ENCODE results near the gene EXOC3.

The EXOC3 gene

DNA sequence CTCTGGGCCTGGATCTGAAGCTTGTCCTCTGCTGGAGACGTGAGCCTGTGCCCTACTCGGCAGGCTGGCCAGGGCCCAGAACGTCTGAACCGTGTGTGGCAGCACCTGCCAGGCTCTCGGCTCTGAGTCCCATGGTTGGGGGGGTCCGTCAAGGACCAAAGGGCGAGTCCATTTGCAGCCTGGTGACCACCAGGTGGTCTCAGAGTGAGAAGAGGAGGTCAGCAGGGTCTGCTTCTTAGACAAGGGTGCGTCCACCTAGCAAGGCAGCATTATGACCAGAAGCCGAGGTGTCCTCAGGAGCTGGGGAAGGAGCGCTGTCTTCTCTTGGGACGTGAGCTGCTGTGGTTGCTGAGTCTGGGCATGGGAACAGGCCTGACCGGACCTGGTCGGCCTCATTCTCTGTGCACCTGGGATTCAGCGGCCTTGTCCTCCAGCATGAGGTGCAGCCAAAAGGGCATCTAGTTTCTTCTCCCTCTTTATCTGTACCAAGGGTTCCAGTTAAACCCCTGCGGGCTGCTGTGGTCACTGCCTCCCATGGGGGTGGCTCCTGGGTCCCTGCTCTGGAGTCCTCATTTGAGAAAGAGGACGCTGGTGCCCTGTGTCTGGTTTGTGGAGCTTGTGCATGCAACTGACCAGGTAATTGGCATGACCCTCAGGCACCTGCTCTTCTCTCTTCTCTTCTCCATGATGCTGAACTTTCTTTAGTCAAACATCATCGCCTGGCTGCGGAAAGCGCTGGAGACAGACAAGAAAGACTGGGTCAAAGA is 14.4 kb downstream of the EXOC3 start:
- DNase-seq (ENCODE audit: low read depth in 2 of 2): no peak

DNA sequence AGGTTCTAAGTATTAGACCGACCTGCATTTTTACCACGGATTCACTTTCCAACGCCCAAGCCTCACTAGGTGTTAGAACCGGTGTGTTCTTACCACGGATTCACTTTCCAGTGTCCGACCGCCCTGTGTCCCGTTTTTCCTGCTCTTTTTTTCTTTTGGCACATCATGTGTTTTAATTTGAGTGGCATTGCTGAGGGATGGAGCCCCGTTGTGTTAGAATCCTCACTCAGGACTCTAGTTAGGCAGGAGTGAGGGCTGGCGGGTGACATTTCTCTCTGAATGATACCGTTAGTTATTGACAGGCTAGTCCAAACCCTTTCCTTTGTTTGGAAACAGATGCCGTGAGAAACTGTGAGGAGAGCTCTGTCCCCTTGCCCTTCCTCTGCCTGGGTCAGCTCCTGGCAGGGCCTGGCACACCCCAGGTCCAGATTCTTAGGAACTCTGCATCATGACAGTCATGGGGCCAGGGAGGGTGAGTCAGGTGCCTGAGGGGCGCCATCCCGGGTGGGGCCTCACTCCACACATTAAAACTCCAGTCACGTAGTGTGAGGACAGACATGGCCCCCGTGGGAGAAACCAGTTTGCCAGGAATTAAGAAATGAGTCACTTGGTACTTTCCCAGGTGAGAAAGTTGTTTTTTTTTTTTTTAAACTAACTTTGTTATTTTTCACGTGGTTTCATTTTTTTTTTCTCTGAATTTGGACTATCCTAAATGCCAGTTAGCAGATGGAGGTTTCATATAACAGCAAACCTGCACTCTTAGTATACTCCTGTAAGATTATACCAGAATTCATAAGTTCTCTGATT is 15.8 kb downstream of the EXOC3 start:
- DNase-seq (ENCODE audit: low read depth in 2 of 2): peak; percentile 49 to 70

DNA sequence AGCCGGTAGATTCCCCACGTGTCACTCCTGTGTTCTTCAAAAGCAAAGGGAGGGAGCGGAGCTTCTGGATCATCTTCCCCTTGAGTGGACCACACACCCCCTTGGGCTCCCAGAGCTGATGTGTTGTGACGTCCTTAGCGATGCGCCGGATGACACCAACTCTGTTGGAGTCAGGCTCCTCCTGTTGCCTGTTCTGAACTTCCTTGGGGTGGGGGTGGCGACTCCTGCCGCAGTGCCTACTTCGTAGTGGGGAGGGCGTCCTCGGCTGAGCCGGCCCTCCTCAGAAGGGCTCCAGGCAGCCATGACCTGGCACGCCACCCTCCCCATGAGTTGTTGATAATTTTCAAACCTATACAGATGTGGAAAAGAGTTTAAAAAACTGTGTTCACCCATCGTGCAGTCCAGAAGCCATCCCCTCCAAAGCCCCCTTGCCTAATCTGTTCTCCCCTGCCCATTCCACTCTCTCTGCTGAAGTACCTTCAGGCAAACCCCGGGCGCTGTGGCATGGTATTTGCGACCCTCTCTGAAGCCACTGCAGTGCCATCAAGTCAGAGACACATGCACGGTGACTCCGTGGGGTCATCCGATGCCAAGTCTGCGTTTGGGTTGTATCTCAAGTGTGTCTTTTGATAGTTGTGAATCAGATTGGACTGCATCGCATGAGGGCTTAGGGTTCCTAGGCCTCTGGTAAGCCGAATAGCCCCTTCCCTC is 16.7 kb downstream of the EXOC3 start:
- DNase-seq (ENCODE audit: low read depth in 2 of 2): no peak

DNA sequence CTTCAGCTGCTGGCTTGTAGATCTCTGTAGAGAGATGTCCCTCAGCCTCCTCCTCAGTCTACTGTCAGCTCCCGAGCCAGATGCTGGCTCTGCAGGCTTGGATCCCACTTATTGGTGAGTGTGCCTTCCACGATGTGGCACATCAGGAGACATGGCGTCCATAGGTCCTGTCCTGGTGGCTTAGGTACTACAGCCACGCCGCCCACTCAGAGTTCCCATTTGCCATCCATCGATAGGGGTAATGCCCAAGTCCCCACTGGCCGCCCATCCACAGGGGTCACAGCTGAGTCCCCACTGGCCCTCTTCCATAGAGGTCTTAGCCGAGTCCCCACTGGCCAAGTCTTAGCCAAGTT is 17.3 kb downstream of the EXOC3 start:
- no peak for DNase-seq (ENCODE audit: low read depth in 2 of 2)

DNA sequence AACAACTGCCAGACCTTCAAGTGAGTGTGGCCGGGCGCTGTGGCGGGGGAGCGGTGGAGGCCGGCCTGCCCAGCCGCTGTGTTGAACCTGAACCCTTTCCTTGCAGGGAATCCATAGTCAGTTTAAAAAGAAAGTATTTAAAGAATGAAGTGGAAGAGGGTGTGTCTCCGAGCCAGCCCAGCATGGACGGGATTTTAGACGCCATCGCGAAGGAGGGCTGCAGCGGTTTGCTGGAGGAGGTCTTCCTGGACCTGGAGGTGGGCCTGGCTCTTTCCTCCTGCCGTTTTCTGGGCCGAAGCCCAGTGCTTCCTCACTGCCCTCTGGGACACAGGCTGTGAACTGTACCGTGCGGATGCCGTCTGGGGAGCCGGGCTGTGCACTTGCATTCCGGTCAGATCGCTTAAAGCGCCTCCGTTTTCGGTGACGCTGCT is 19.1 kb downstream of the EXOC3 start:
- no peak for DNase-seq (ENCODE audit: low read depth in 2 of 2)

DNA sequence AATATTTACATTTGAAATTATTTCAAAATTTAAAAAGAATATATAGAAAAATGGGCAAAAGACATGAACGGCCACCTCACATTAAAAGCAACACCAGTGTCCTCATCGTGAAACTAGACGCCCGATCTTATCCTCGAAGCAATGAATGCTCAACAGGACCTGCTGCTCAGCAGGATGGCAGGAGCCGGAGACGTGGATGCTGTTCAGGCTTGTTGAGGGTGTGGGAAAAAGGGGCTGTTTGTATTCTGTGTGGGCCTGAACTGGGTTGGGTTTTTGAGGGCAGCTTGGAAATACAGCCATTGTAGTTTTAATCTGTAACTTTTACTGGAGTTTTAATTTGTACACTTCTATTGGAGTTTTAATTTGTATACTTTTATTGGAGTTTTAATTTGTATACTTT is 20.3 kb downstream of the EXOC3 start:
- DNase-seq (ENCODE audit: low read depth in 2 of 2): no peak

DNA sequence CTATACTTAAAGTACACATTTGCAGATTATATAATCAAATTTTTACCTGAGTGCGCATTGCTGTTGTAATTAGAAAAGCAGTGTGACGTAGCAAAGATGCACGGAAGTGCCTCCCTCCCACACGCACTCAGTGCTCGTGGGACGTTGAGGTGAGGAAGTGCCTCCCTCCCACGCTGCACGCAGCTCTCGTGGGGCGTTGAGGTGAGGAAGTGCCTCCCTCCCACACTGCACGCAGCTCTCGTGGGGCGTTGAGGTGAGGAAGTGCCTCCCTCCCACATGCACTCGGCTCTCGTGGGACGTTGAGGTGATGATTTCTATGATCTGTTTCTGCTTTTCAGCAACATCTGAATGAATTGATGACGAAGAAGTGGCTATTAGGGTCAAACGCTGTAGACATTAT is 21.0 kb downstream of the EXOC3 start:
- no peak for DNase-seq (ENCODE audit: low read depth in 2 of 2)

DNA sequence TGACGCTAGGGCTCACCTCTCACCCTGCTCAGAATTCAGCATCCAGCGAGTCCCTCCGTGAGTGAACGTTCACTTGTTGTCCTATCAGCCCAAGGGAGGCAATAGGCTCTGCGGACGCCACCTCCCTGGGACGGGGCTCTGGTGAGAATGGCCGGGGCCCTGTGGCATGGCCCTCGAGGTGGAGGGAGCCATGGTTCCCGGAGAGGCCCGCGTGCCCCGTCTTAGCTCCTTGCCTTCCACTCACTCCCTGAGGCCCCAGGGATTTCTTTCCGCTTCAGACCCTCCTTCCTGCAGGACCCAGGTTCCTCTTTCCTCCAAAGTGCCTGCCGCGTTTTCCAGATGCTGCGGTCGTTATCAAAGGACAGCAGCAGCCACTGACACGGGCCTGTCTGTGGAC is 21.5 kb downstream of the EXOC3 start:
- no peak for DNase-seq (ENCODE audit: low read depth in 2 of 2)

DNA sequence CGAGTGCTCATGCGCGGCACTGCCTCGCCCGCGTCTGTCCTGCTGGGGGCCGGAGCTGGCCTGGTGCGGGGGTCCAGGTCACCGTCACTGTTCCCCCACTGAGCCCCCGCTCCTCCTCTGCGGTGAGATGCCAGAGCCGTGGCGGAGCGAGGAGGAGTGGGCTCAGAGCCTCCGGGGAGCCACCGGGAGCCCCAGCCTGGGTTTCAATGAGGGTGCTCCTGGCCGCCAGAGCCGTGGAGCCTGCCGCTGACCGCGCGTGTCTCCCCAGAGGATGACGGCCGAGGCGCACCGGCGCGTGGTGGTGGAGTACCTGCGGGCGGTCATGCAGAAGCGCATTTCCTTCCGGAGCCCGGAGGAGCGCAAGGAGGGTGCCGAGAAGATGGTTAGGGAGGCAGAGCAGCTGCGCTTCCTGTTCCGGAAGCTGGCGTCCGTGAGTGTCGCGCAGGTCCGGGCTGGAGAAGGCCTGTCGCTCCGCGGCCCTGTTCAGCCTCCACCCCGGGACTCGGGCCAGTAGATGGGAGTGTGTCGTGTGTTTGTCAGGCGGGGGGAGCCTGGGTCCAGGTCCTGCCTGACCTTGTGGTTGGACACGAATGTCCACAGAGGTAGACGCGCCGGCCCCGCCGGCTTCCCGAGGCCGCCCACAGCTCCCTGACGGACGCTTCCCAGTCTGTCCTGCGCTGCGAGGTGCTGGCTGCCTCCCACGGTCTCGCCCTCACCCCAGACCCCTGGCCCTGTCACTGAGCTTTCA is 22.0 kb downstream of the EXOC3 start:
- no peak for DNase-seq (ENCODE audit: low read depth in 2 of 2)

DNA sequence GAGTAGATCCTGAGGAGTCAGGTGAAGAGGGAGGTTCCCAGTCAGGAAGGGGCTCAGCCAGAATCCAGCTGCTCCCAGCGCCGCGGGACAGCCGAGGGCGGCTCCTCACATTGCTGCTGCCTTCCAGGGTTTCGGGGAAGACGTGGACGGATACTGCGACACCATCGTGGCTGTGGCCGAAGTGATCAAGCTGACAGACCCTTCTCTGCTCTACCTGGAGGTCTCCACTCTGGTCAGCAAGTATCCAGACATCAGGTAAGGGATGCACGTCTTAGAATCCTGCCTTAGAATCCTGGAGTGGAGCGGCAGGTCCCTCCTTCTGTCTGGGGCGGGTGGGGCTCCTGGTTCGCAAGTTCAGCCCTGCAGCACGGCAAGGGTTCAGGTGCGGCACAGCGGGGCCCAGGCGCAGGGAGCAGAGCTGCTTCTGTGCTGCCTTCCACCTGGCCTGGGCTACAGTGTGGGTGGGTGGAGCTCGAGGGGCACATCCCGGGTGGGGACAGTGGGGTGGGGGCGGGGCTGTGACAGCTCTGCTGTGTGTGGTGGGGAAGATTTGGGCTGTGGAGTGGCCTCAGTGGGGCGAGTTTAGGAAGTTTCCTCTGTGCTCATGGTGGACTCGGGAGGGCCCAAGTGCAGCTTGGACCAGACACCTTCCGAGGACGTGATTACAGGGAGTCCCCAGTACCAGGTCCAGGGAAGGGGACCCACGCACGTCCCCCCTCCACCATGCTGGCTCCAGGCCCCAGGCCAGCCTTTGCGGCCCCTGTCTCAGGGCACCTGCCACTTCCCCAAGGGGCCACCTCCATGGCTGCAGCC is 22.8 kb downstream of the EXOC3 start:
- no peak for DNase-seq (ENCODE audit: low read depth in 2 of 2)

DNA sequence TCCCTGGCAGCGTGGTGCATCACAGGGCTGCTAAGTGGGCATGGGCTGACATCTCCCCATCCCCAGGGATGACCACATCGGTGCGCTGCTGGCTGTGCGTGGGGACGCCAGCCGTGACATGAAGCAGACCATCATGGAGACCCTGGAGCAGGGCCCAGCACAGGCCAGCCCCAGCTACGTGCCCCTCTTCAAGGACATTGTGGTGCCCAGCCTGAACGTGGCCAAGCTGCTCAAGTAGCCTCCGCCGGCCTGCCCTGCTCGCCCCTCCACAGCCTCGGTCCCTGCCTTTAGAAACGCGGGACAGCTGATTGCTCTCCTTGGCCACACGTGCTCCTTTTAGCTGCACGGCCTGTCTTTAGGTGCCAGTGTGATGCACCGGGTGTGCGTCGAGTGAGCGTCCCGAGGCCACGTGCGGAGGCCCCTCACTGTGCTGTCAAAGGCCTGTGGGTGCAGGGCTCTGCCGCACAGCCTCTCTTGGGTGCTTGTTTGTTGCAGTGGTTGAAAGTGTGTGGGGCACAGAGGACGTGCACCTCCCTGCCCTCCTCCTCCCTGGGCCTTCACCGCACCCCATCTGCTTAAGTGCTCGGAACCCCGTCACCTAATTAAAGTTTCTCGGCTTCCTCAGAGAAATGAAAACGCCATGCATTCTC is 23.8 kb downstream of the EXOC3 start:
- no peak for DNase-seq (ENCODE audit: low read depth in 2 of 2)

DNA sequence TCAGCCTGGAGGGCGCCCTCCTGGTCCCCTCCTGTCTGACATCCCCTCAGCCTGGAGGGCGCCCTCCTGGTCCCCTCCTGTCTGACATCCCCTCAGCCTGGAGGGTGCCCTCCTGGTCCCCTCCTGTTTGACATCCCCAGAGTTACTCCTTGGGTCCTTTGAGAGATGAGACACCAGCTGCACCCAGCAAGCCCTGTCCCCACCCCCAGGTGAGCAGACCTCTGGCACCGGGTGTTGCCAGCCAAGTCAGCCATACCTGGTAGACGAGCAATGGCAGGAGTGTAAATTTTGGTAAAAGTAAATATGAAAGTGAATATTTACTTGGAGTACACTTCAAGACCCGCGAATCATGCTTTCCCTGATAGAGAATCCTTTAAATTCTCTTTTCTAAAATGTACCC is 25.4 kb downstream of the EXOC3 start:
- DNase-seq (ENCODE audit: low read depth in 2 of 2): no peak

DNA sequence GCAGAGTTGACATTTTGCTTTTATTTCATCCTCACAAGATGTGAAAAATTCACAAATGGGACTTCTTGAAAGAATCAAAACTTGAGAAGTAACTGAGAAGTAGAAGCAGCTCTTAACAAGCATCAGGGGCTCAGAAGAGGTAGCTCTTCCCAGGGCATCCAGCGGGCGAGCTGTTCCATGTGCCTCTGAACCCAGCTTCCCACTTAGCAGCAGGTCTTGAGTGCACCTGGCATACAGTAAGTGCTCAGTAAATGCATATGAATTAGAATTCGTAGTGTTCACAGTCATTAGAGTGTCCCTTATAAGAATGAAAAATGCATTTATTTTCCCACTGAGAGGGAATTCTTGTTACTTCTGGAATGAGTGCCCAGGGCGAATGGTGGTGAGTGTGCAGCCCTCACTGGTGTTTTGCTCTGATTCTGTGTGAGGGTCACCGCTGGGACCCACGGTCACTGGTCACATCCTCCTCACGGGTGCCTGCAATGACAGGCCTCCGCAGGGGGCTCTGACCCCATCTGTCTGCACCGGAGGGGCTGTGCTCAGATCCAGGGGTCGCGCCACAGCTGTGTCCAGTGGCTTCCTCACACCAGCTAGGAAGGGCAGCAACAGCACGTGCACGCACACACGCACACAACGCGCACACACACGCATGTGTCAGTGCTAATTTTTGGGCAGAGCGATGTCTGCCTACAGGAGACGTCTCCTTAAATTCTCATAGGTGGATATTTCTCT is 26.9 kb downstream of the EXOC3 start:
- no peak for DNase-seq (ENCODE audit: low read depth in 2 of 2)

DNA sequence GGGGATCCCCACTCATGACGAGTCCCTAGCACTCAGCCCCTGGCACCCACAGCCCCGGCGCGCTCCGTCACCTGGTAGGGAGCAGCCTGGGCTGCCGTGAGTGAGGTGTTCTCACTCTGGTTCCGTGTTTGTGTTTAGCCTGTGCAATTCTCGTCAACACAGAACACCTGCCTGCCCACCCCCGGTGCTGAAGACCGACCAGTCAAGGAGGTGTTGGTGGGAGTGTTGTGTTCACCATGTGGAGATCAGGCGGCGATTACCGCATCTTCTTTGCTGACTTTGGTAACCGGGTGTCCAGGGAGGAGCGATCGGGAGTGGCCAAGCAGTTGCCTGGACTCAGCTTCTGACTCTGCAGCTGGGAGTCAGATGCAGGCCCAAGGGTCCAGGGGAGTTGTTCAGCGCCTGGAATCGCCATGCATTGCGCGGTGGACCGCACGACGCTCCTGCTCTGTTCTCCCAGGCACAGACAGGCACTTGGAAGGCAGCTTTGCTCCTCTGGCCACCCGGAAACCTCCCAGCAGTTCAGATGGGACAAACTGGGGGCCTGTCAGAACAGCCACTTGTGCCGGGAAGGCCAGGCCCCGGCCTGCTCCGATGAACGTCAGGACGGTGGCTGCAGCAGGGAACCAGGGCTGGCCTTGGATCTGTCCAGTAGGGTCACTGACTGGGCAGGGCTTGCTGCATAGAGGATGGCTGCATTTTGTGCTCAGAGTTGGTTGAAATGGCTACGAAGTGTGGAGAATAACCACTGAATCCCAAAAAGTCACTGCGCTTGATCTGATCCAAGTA is 28.2 kb downstream of the EXOC3 start:
- no peak for DNase-seq (ENCODE audit: low read depth in 2 of 2)

DNA sequence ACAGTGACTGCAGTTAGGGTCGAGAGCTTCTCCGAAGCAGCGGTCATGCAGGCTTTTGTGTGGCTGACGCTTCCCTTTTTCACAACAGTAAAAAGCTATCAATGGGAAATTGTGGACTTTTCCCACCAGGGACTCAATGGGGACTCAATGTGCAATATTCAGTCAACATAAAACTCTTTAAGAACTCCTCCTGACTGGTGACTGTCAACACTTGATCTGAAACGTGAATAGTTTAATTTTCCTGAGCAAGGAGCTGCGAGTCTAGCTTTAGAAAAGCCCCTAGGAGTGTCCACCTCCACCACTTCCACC is 28.7 kb downstream of the EXOC3 start:
- no peak for DNase-seq (ENCODE audit: low read depth in 2 of 2)

DNA sequence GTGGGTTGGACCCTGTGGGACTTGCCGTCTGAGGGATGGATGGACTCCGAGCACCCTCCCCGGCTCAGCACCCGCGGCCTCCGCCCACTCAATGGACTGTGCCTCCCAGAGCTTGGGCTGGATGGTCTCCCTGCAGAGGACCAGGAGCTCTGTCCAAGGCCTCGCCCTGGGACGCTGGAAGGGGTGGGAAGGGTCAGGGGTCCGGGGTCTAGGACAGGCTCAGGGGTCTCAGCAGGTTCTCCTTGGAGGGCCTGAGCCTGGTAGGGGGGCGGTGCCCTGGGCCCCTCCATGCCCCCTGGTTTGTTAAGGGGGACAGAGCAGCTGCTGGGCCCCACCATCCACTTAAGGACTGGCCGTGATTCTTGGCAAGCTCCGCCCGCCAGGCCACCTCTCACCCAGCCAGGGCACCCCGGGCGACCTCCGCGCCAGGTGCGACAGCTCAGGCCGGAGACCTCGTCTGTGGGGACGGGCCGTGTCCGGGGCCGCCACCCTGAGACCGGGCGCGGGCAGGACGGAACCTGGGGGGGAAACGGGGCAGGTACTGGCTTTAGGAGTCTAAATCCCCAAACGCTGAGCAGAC is 29.2 kb downstream of the EXOC3 start:
- no peak for DNase-seq (ENCODE audit: low read depth in 2 of 2)

DNA sequence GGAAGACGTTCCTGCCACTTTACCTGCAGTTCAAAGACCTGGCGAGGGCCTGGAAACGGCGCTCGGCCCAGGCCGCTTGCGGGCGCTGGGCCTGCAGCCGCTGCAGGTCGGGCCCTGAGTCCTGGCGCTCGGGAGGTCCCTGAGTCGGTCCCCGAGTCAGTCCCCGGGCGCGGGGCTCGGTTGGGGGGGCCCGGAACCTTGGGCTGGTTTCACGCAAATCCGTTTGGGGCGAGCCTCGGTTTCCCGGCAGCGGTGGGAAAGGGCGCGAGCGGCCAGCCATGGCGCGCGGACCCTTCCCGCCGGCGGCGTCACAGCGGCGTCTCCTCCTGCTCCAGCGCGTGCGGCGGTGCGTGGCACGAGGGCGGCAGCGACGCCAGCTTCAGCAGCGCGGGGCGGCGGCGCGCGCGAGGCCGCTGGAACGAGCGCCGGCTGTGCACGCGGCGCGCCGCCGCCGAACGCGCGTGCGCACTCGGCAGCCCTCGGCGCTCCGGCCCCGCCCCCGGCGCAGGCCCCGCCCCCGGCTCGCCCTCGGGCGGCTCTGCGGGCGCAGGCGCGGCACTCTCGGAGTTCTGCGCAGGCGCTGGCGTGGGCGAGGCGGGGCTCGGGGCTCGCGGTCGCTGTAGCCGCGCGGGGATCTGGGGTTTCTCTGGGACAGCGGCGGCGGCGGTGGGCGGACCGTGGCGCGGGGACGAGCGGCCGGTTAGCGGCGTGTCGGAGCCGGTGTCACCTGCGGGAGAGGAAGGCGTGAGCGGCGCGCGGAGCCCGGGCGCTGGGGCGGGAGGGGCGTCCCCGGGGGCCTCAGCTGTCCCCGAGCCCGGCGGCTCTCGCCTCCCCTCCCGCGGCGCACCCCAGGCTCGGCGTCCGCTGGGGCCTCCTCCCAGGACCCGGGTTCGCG is 29.9 kb downstream of the EXOC3 start:
- peak; percentile 86 to 87 for DNase-seq (ENCODE audit: low read depth in 2 of 2)

Data from stimulated activated CD8-positive, alpha-beta memory T cell treated with anti-CD3 and anti-CD28 coated beads, Interleukin-2, amount 100 ng/mL, for 48 hours (primary cell).